ENCODE results near the gene CASP2. TPM values are rescaled to one million over a fixed set of nuclear protein-coding genes. Genes with fewer than 3 reads are reported as not detected.

Gene CASP2
- polyA plus RNA-seq, 1 of the 3 experiments (the other 2 are of a cell fraction) = 19.7 TPM

GRCh38 chr7:143341842-143342241 is 53.7 kb downstream of the CASP2 start:
- TF ChIP-seq NFIC (IDR thresholded peaks at IDR 0.05; ENCODE audit: borderline replicate concordance) (no peak), USF1 (IDR thresholded peaks at IDR 0.05; ENCODE audit: borderline replicate concordance, low read depth) (no peak)
- Histone ChIP-seq H3K4me1 (ENCODE audit: control insufficient read depth in 1 of 2, insufficient read depth in 2 of 2, low read depth in 1 of 2, low read length in 1 of 2) (no peaks in the 10 kb centered on the region; a peak in 1 of 4 replicates), H3F3A (replicated peaks; ENCODE audit: insufficient read depth) (no peaks in the 10 kb centered on the region), H3K4me2 (no peak overlapping the region), H2AFZ (ENCODE audit: low read depth) (no peak overlapping the region), H3K4me3 (ENCODE audit: low read depth in 2 of 2, low read length in 1 of 2) (no peak overlapping the region), H3K9me3 (no peaks in the 10 kb centered on the region), H3K27ac (ENCODE audit: low read depth in 2 of 2, low read length in 1 of 2) (no peak overlapping the region), H3K9ac (no peak overlapping the region), H3K36me3 (replicated peaks in 1 of 2; ENCODE audit: control insufficient read depth in 1 of 2, insufficient read depth in 2 of 2, low read length in 1 of 2) (no peaks in the 10 kb centered on the region), H3K27me3 (ENCODE audit: insufficient read depth) (no peaks in the 10 kb centered on the region; the same call in 1 of the 2 replicates), H3K9me2 (no peaks in the 10 kb centered on the region), H4K20me1 (ENCODE audit: insufficient read depth) (no peaks in the 10 kb centered on the region), H3K79me2 (ENCODE audit: insufficient read depth) (no peaks in the 10 kb centered on the region)
- POLR2A ChIA-PET = no interaction called here
- CTCF ChIA-PET = interaction anchor here (0.9 kb wide), 2 partner anchors 42 to 101 kb away, joined by 4 to 5 read pairs; no protein-coding TSS in a partner anchor
- DNase-seq = no peak
- 73% methylated on average over 8 of the region's 8 CpGs for WGBS (ENCODE audit: low lambda C conversion rate)

- CTCF ChIA-PET = no interaction called here
- POLR2A ChIA-PET = no interaction called here
- H3K9me2 ChIP-seq = no peaks in the 10 kb centered on the region
- no peak overlapping the region for H3K27ac ChIP-seq (ENCODE audit: low read depth in 2 of 2, low read length in 1 of 2)
- no peak for DNase-seq
- no peaks in the 10 kb centered on the region; a peak in 1 of 4 replicates for H3K4me1 ChIP-seq (ENCODE audit: control insufficient read depth in 1 of 2, insufficient read depth in 2 of 2, low read depth in 1 of 2, low read length in 1 of 2)
- 65% methylated on average over 3 of the region's 3 CpGs for WGBS (ENCODE audit: low lambda C conversion rate)
- H3F3A ChIP-seq (replicated peaks; ENCODE audit: insufficient read depth) = no peaks in the 10 kb centered on the region
- no peaks in the 10 kb centered on the region; the same call in 1 of the 2 replicates for H3K27me3 ChIP-seq (ENCODE audit: insufficient read depth)
- H3K9ac ChIP-seq = no peak overlapping the region
- no peaks in the 10 kb centered on the region for H4K20me1 ChIP-seq (ENCODE audit: insufficient read depth)
- no peak overlapping the region for H2AFZ ChIP-seq (ENCODE audit: low read depth)
- H3K4me3 ChIP-seq (ENCODE audit: low read depth in 2 of 2, low read length in 1 of 2) = no peak overlapping the region
- H3K79me2 ChIP-seq (ENCODE audit: insufficient read depth) = no peaks in the 10 kb centered on the region
- H3K9me3 ChIP-seq = no peaks in the 10 kb centered on the region
- no peaks in the 10 kb centered on the region for H3K36me3 ChIP-seq (replicated peaks in 1 of 2; ENCODE audit: control insufficient read depth in 1 of 2, insufficient read depth in 2 of 2, low read length in 1 of 2)
- H3K4me2 ChIP-seq = no peak overlapping the region
- TF ChIP-seq JUND (IDR thresholded peaks at IDR 0.05) (no peak), ELF1 (IDR thresholded peaks at IDR 0.05) (no peak), TEAD4 (IDR thresholded peaks at IDR 0.05; ENCODE audit: borderline replicate concordance, insufficient read depth) (no peak), NFIC (IDR thresholded peaks at IDR 0.05; ENCODE audit: borderline replicate concordance) (no peak), GABPA (IDR thresholded peaks at IDR 0.05; ENCODE audit: low read depth) (no peak), MXI1 (IDR thresholded peaks at IDR 0.05; ENCODE audit: low read depth, low read length) (no peak), RCOR1 (IDR thresholded peaks at IDR 0.05; ENCODE audit: low read length) (no peak), SIN3A (IDR thresholded peaks at IDR 0.05; ENCODE audit: borderline replicate concordance, low read depth, low read length) (no peak), PBX3 (IDR thresholded peaks at IDR 0.05) (no peak), EZH2phosphoT487 (IDR thresholded peaks at IDR 0.05; ENCODE audit: borderline replicate concordance, low read depth) (no peak), CHD2 (IDR thresholded peaks at IDR 0.05; ENCODE audit: low read length, partially characterized antibody) (no peak)
Observed at GRCh38 chr7:143343596-143343995, 55.4 kb downstream of the CASP2 start.

All from SK-N-SH (cell line).